Rectal smooth muscle tissue (tissue), 1 donor: ENCODE data around the gene SF3B2.

ENCODE experiments used
- H3K27ac ChIP-seq: one replicate; pipeline ENCODE4 v1.7.0; 2013; ENCODE audit warnings: low read depth, low read length, inconsistent platforms
- H3K27me3 ChIP-seq: one replicate; pipeline ENCODE4 v1.7.0; 2013; ENCODE audit warnings: low read length; ENCODE audit not compliant: control insufficient read depth, insufficient read depth
- H3K36me3 ChIP-seq: one replicate; pipeline ENCODE4 v1.7.0; 2013; ENCODE audit warnings: low read length; ENCODE audit not compliant: control insufficient read depth, insufficient read depth
- H3K4me1 ChIP-seq: one replicate; pipeline ENCODE4 v1.7.0; 2013; ENCODE audit warnings: low read length; ENCODE audit not compliant: control insufficient read depth, insufficient read depth
- H3K4me3 ChIP-seq: one replicate; pipeline ENCODE4 v1.7.0; 2013; ENCODE audit warnings: low read length
- H3K9ac ChIP-seq: one replicate; pipeline ENCODE4 v1.7.0; 2013; ENCODE audit warnings: low read length

The SF3B2 gene

GRCh38 chr11:66011785-66012303, 40.3 kb upstream of the SF3B2 start, which contains the start of gene CST6:
Gene CST6 (plus strand): TSS chr11:66012008. CDS start chr11:66012045, 37 bp downstream.
- Histone ChIP-seq H3K4me3 (peak within 1 kb of the TSS; percentile 30), H3K9ac (no peak within 1 kb of the TSS), H3K4me1 (no peaks in the 10 kb centered on the region), H3K36me3 (no peaks in the 10 kb centered on the region), H3K27ac (no peak within 1 kb of the TSS), H3K27me3 (peaks cover 21% of the 10 kb centered on the region)

GRCh38 chr11:66012371-66012945, 39.7 kb upstream of the SF3B2 start:
- Histone ChIP-seq H3K36me3 (no peaks in the 10 kb centered on the region), H3K27ac (no peak overlapping the region), H3K4me1 (no peaks in the 10 kb centered on the region), H3K4me3 (no peak overlapping the region), H3K27me3 (peaks cover 21% of the 10 kb centered on the region), H3K9ac (no peak overlapping the region)

GRCh38 chr11:66012946-66013761, 39.0 kb upstream of the SF3B2 start:
- no peaks in the 10 kb centered on the region for H3K36me3 ChIP-seq
- no peaks in the 10 kb centered on the region for H3K4me1 ChIP-seq
- peaks cover 21% of the 10 kb centered on the region for H3K27me3 ChIP-seq
- no peak overlapping the region for H3K4me3 ChIP-seq
- no peak overlapping the region for H3K27ac ChIP-seq
- no peak overlapping the region for H3K9ac ChIP-seq

- Histone ChIP-seq H3K27ac (no peak overlapping the region), H3K4me1 (no peaks in the 10 kb centered on the region), H3K4me3 (no peak overlapping the region), H3K36me3 (no peaks in the 10 kb centered on the region), H3K27me3 (peaks cover 21% of the 10 kb centered on the region), H3K9ac (no peak overlapping the region)
These were observed 38.4 kb upstream of the SF3B2 start for GRCh38 chr11:66013762-66014100.

GRCh38 chr11:66014804-66015453, 37.2 kb upstream of the SF3B2 start:
- peaks cover 21% of the 10 kb centered on the region for H3K27me3 ChIP-seq
- no peaks in the 10 kb centered on the region for H3K36me3 ChIP-seq
- no peak overlapping the region for H3K27ac ChIP-seq
- no peak overlapping the region for H3K4me3 ChIP-seq
- H3K4me1 ChIP-seq = no peaks in the 10 kb centered on the region
- no peak overlapping the region for H3K9ac ChIP-seq

GRCh38 chr11:66015454-66015881, 36.7 kb upstream of the SF3B2 start:
- no peak overlapping the region for H3K4me3 ChIP-seq
- no peak overlapping the region for H3K9ac ChIP-seq
- H3K36me3 ChIP-seq = no peaks in the 10 kb centered on the region
- no peaks in the 10 kb centered on the region for H3K4me1 ChIP-seq
- H3K27ac ChIP-seq = no peak overlapping the region
- peaks cover 21% of the 10 kb centered on the region for H3K27me3 ChIP-seq

DNA sequence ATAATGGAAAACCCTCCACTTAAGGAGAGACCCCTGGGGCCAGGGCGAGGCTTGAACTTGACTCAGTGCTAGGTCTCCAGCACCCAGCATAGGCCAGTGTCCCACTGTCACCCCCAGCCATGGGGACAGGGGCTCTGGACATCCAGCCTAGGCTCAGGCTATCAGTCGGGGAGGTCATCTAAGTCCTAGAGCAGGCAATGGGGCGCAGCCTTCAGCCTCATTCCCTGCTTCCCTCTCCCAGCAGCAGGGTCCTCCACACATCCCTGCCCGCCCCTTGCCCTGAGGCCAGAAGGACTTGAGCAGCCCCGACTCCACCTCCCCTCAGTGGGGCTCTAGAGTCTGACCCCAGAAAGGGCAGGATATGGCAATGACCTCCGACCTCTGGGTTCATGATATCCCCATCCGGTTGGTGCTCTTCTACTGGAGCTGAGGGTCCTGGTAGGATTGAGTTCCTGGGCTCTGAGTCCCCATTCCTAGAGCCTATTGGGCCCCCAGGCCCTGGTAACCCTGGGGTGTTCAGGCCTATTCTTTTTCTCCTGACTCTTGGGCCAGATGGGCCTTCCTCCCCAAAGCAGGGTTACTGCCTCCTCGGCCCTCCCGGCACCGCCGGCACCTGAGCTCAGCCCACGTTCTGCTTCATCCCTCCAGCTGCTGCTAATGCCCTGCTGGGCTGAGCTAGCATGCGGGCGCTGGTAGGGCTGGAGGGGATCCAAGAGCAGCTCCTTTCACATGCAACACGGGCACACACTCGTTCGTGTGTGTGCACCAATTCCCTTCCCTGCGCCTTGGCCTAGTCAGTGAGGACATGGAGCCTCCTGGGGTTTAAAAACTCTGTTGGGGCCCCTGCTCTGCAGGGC, 36.0 kb upstream of the SF3B2 start:
- H3K4me3 ChIP-seq = no peak overlapping the region
- no peaks in the 10 kb centered on the region for H3K36me3 ChIP-seq
- no peak overlapping the region for H3K9ac ChIP-seq
- no peaks in the 10 kb centered on the region for H3K4me1 ChIP-seq
- H3K27me3 ChIP-seq = peaks cover 21% of the 10 kb centered on the region
- H3K27ac ChIP-seq = no peak overlapping the region

DNA sequence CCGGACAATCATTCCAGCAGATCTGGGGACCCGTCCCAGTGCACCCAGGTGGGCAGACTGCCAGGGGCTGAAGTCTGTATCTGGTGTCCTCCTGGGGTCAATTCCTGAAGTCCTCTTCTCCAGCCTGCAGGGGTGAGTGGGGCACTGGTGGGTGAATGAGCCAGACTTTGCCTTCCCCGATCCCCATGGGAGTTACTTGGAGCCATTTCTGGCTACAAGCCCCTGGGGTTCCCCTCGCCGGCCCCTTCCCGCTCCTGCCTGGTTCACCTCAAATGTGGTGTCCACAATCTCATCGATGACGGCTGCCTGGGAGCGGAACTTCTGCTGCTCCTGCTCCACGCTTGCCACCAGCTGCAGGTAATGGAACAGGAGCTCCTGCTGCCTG, 35.4 kb upstream of the SF3B2 start:
- Histone ChIP-seq H3K27ac (no peak overlapping the region), H3K4me3 (no peak overlapping the region), H3K27me3 (peaks cover 17% of the 10 kb centered on the region), H3K36me3 (no peaks in the 10 kb centered on the region), H3K4me1 (no peaks in the 10 kb centered on the region), H3K9ac (no peak overlapping the region)

GRCh38 chr11:66017321-66017720, 34.8 kb upstream of the SF3B2 start:
- no peaks in the 10 kb centered on the region for H3K36me3 ChIP-seq
- H3K27ac ChIP-seq = no peak overlapping the region
- no peak overlapping the region for H3K4me3 ChIP-seq

DNA sequence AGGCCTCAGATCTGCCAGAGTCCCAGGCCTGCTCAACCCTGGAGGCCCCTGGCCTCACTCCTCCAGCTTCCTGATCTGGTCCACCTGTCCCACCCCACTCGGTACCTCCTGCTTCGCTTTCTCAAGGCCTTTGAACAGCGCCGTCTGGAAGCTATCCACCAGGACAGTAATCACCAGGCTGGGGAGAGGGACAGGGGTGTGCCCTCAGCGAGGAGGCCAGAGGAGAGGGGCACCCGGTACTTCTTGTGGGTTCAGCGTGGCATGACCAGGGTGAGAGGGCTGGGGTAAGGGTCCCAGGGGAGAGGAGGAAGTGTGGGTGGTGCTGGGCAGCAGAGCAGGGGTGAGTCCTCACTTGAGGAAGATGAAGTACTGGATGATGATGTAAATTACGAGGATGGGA, 32.0 kb upstream of the SF3B2 start:
- no peaks in the 10 kb centered on the region for H3K36me3 ChIP-seq
- H3K9ac ChIP-seq = no peak overlapping the region
- no peak overlapping the region for H3K4me3 ChIP-seq
- no peaks in the 10 kb centered on the region for H3K4me1 ChIP-seq
- H3K27ac ChIP-seq = no peak overlapping the region
- H3K27me3 ChIP-seq = no peaks in the 10 kb centered on the region

More at GRCh38 chr11:66017321-66017720, 34.8 kb upstream of the SF3B2 start:
- no peak overlapping the region for H3K9ac ChIP-seq
- no peaks in the 10 kb centered on the region for H3K4me1 ChIP-seq
- peaks cover 11% of the 10 kb centered on the region for H3K27me3 ChIP-seq

- H3K9ac ChIP-seq = no peak overlapping the region
- no peaks in the 10 kb centered on the region for H3K36me3 ChIP-seq
- no peak overlapping the region for H3K4me3 ChIP-seq
- H3K27me3 ChIP-seq = no peaks in the 10 kb centered on the region
- no peak overlapping the region for H3K27ac ChIP-seq
- H3K4me1 ChIP-seq = no peaks in the 10 kb centered on the region
These were observed 31.4 kb upstream of the SF3B2 start for GRCh38 chr11:66020618-66021357.
